H1 (cell line): ENCODE results near the gene ZNF565. TPM values are rescaled to one million over a fixed set of nuclear protein-coding genes. Genes with fewer than 3 reads are reported as not detected.

ENCODE experiments used
- CTCF ChIA-PET: fragments of 300-600 bp; sonication (Branson Sonifier 250); formaldehyde crosslinking; loops from one replicate; lab custom pipeline; 2021; ENCODE audit not compliant: partially characterized antibody; lab: Charles Lee
- POLR2A ChIA-PET: fragments of 300-600 bp; sonication (Branson Sonifier 250); formaldehyde crosslinking; loops from one replicate; lab custom pipeline; 2021; ENCODE audit warnings: inconsistent platforms; ENCODE audit not compliant: partially characterized antibody; lab: Charles Lee
- DNase-seq, 2 experiments: peaks; one replicate each; pipeline versions ENCODE4 v3.0.0 to v3.0.0-alpha.2; 2010 to 2022; ENCODE audit warnings: low spot score in 2 of 2, low read depth in 1 of 2, mixed read lengths in 1 of 2
- FAIRE-seq: peaks from 2 replicates; lab custom pipeline; 2011; peaks lifted over from hg19 to GRCh38; lab: Jason Lieb, UNC
- H2AFZ ChIP-seq: 2 replicates; pipeline ENCODE4 v1.8.1; 2012; ENCODE audit warnings: low read length, inconsistent platforms
- H2AK5ac ChIP-seq: 2 replicates; pipeline ENCODE4 v1.6.1; 2013; ENCODE audit warnings: low read depth, low read length
- H2BK120ac ChIP-seq: replicated peaks from 2 replicates; pipeline ENCODE3; 2013; ENCODE audit warnings: low read depth, low read length, inconsistent platforms
- H2BK12ac ChIP-seq: 2 replicates; pipeline ENCODE4 v1.6.1; 2013; ENCODE audit warnings: low read depth, low read length
- H2BK15ac ChIP-seq: 2 replicates; pipeline ENCODE4 v1.6.1; 2013; ENCODE audit warnings: low read length
- H2BK20ac ChIP-seq: 2 replicates; pipeline ENCODE4 v1.6.1; 2013; ENCODE audit warnings: low read length
- H2BK5ac ChIP-seq: 2 replicates; pipeline ENCODE4 v1.6.1; 2013; ENCODE audit warnings: low read depth, low read length
- H3K14ac ChIP-seq: 2 replicates; pipeline ENCODE4 v1.6.1; 2013; ENCODE audit warnings: inconsistent platforms; ENCODE audit not compliant: insufficient read length
- H3K18ac ChIP-seq: 2 replicates; pipeline ENCODE4 v1.6.1; 2013; ENCODE audit warnings: low read length; ENCODE audit errors: extremely low read depth
- H3K23ac ChIP-seq: 2 replicates; pipeline ENCODE4 v1.6.1; 2013; ENCODE audit warnings: inconsistent platforms; ENCODE audit not compliant: insufficient read length
- H3K23me2 ChIP-seq: 2 replicates; pipeline ENCODE4 v1.6.1; 2013; ENCODE audit warnings: low read depth, low read length
- H3K27ac ChIP-seq: 2 replicates; pipeline ENCODE4 v1.6.1; 2011; ENCODE audit warnings: low read depth, low read length, inconsistent platforms
- H3K27me3 ChIP-seq, 4 experiments: replicated peaks in 1 of 4; 1 replicate in 1 of 4; 2 replicates in 3 of 4; pipeline versions ENCODE4 v1.6.1 to v1.8.1; 2011 to 2013; ENCODE audit warnings: low read length in 3 of 4, mild to moderate bottlenecking in 3 of 4, inconsistent platforms in 2 of 4, mixed read lengths in 2 of 4, moderate library complexity in 1 of 4; ENCODE audit not compliant: control insufficient read depth in 3 of 4, insufficient read depth in 3 of 4; ENCODE audit errors: extremely low read depth in 1 of 4
- H3K36me3 ChIP-seq, 4 experiments: 2 replicates each; pipeline versions ENCODE4 v1.6.1 to v1.8.1; 2011 to 2013; ENCODE audit warnings: mild to moderate bottlenecking in 4 of 4, low read length in 3 of 4, moderate library complexity in 2 of 4, control low read depth in 1 of 4, inconsistent platforms in 1 of 4; ENCODE audit not compliant: insufficient read depth in 4 of 4, control insufficient read depth in 2 of 4
- H3K4ac ChIP-seq: replicated peaks from 2 replicates; pipeline ENCODE3; 2013; ENCODE audit warnings: low read length, low read depth, mixed read lengths, inconsistent platforms; ENCODE audit not compliant: insufficient read length
- H3K4me1 ChIP-seq, 4 experiments: replicated peaks in 1 of 4; 1 replicate in 1 of 4; 2 replicates in 3 of 4; pipeline versions ENCODE4 v1.6.1 to v1.8.1; 2011 to 2013; ENCODE audit warnings: low read length in 3 of 4, inconsistent platforms in 2 of 4, mixed read lengths in 1 of 4; ENCODE audit not compliant: insufficient read depth in 4 of 4, control insufficient read depth in 3 of 4
- H3K4me2 ChIP-seq, 2 experiments: 2 replicates each; pipeline versions ENCODE4 v1.6.1 to v1.8.1; 2011 to 2013; ENCODE audit warnings: low read depth in 2 of 2, low read length in 2 of 2, control low read depth in 1 of 2, inconsistent platforms in 1 of 2, mild to moderate bottlenecking in 1 of 2; ENCODE audit not compliant: insufficient read depth in 1 of 2
- H3K4me3 ChIP-seq, 4 experiments: fragments of 200-600, 300-600 bp in 1 of 4; sonication (generic), shearing (Covaris generic), sonication (Bioruptor Twin) in 1 of 4; 2 replicates each; pipeline versions ENCODE4 v1.5.1 to v1.8.1; 2011 to 2016; ENCODE audit warnings: low read length in 4 of 4, low read depth in 3 of 4, control low read depth in 2 of 4, inconsistent platforms in 2 of 4, mild to moderate bottlenecking in 2 of 4, mixed read lengths in 1 of 4, moderate library complexity in 1 of 4; ENCODE audit not compliant: insufficient read depth in 2 of 4; ENCODE audit errors: extremely low read depth in 1 of 4
- H3K56ac ChIP-seq: replicated peaks from 2 replicates; pipeline ENCODE3; 2013; ENCODE audit warnings: low read depth, mild to moderate bottlenecking, mixed read lengths, low read length, inconsistent platforms; ENCODE audit not compliant: insufficient read length
- H3K79me1 ChIP-seq: 2 replicates; pipeline ENCODE4 v1.6.1; 2013; ENCODE audit warnings: low read depth, low read length, control low read depth
- H3K79me2 ChIP-seq, 2 experiments: 2 replicates each; pipeline versions ENCODE4 v1.6.1 to v1.8.1; 2012 to 2013; ENCODE audit warnings: low read length in 2 of 2, mild to moderate bottlenecking in 2 of 2, inconsistent platforms in 1 of 2; ENCODE audit not compliant: insufficient read depth in 2 of 2, control insufficient read depth in 1 of 2
- H3K9ac ChIP-seq, 4 experiments: replicated peaks in 1 of 4; 1 replicate in 1 of 4; 2 replicates in 3 of 4; pipeline versions ENCODE4 v1.6.1 to v1.8.1; 2011 to 2013; ENCODE audit warnings: low read depth in 3 of 4, low read length in 3 of 4, control low read depth in 2 of 4, mild to moderate bottlenecking in 2 of 4, moderate library complexity in 2 of 4, inconsistent platforms in 1 of 4; ENCODE audit errors: extremely low read depth in 1 of 4
- H3K9me3 ChIP-seq, 2 experiments: 2 replicates each; pipeline versions ENCODE4 v1.6.1 to v1.8.1; 2012 to 2013; ENCODE audit warnings: mild to moderate bottlenecking in 2 of 2, moderate library complexity in 2 of 2, control low read depth in 1 of 2, inconsistent platforms in 1 of 2, low read depth in 1 of 2, low read length in 1 of 2, mixed read lengths in 1 of 2; ENCODE audit not compliant: insufficient read depth in 2 of 2
- H4K20me1 ChIP-seq, 2 experiments: replicated peaks in 1 of 2; 2 replicates each; pipeline versions ENCODE3 to v1.8.1; 2011 to 2013; ENCODE audit warnings: inconsistent platforms in 2 of 2, low read length in 2 of 2, mild to moderate bottlenecking in 1 of 2; ENCODE audit not compliant: insufficient read depth in 2 of 2, control insufficient read depth in 1 of 2
- H4K5ac ChIP-seq: 2 replicates; pipeline ENCODE4 v1.6.1; 2013; ENCODE audit warnings: low read length, low read depth, mixed read lengths, inconsistent platforms; ENCODE audit not compliant: insufficient read length
- H4K8ac ChIP-seq: 2 replicates; pipeline ENCODE4 v1.8.0; 2013; ENCODE audit warnings: mild to moderate bottlenecking, moderate library complexity, low read length, inconsistent platforms; ENCODE audit not compliant: insufficient read depth; ENCODE audit errors: extremely low read depth
- H4K91ac ChIP-seq: replicated peaks from 2 replicates; pipeline ENCODE3; 2013; ENCODE audit warnings: low read length, mixed read lengths, inconsistent platforms; ENCODE audit not compliant: insufficient read length
- ASH2L ChIP-seq: fragments of 200-600, 300-600 bp; sonication (generic); IDR thresholded peaks from one replicate; pipeline ENCODE4 v1.7.1; 2017; ENCODE audit warnings: low read length
- BACH1 ChIP-seq: IDR thresholded peaks from 2 replicates; pipeline ENCODE4 v1.6.1; 2012; ENCODE audit warnings: low read length, improper control_type of control experiment
- E2F6 ChIP-seq: IDR thresholded peaks from 2 replicates; pipeline ENCODE4 v1.6.1; 2012; ENCODE audit warnings: inconsistent platforms
- GABPA ChIP-seq: IDR thresholded peaks from 2 replicates; pipeline ENCODE4 v1.6.1; 2011; ENCODE audit warnings: mild to moderate bottlenecking, low read length, moderate library complexity, borderline replicate concordance; ENCODE audit not compliant: insufficient read depth
- JUN ChIP-seq: IDR thresholded peaks from 2 replicates; pipeline ENCODE4 v1.6.1; 2011; ENCODE audit warnings: low read depth, mild to moderate bottlenecking, improper control_type of control experiment, low read length
- JUND ChIP-seq: IDR thresholded peaks from 2 replicates; pipeline ENCODE4 v1.6.1; 2011; ENCODE audit warnings: mild to moderate bottlenecking, improper control_type of control experiment, low read length
- PHF8 ChIP-seq: fragments of 200-600 bp; sonication (generic); conservative IDR thresholded peaks from 2 replicates; pipeline ENCODE4 v1.7.1; 2012; ENCODE audit warnings: low read depth, mild to moderate bottlenecking, inconsistent platforms, low read length, moderate library complexity
- POLR2A ChIP-seq, 2 experiments: IDR thresholded peaks; 1 replicate in 1 of 2; 2 replicates in 1 of 2; pipeline ENCODE4 v1.6.1; 2011; ENCODE audit warnings: low read depth in 2 of 2, low read length in 2 of 2, mild to moderate bottlenecking in 2 of 2; ENCODE audit errors: control extremely low read depth in 1 of 2
- POLR2AphosphoS5 ChIP-seq: IDR thresholded peaks from 2 replicates; pipeline ENCODE4 v1.6.1; 2011; ENCODE audit warnings: low read depth, low read length
- RAD21 ChIP-seq, 2 experiments: IDR thresholded peaks in 1 of 2; conservative IDR thresholded peaks in 1 of 2; 2 replicates each; pipeline ENCODE4 v1.6.1; 2011; ENCODE audit warnings: low read depth in 2 of 2, low read length in 2 of 2, improper control_type of control experiment in 1 of 2, inconsistent platforms in 1 of 2, mild to moderate bottlenecking in 1 of 2, moderate library complexity in 1 of 2
- RXRA ChIP-seq: IDR thresholded peaks from 2 replicates; pipeline ENCODE4 v1.6.1; 2011; ENCODE audit warnings: low read depth, mild to moderate bottlenecking, low read length, moderate library complexity; ENCODE audit not compliant: insufficient read depth
- SAP30 ChIP-seq: fragments of 300-600 bp; sonication (generic); IDR thresholded peaks from 2 replicates; pipeline ENCODE4 v1.7.1; 2012; ENCODE audit warnings: low read length, moderate library complexity, mild to moderate bottlenecking, inconsistent platforms; ENCODE audit not compliant: insufficient read depth, insufficient replicate concordance
- SIRT6 ChIP-seq: IDR thresholded peaks from one replicate; pipeline ENCODE4 v1.7.1; 2012; ENCODE audit warnings: low read length, inconsistent platforms
- TCF12 ChIP-seq: IDR thresholded peaks from 2 replicates; pipeline ENCODE4 v1.6.1; 2011; ENCODE audit warnings: low read depth, mild to moderate bottlenecking, low read length
- WGBS, 2 experiments: shearing (Covaris generic) in 1 of 2; methylation state at CpG; one replicate each; pipeline versions ENCODE4 v1.1.6 to v1.1.7; 2013 to 2015; ENCODE audit warnings: low lambda C conversion rate in 2 of 2, mixed read lengths in 2 of 2, inconsistent platforms in 1 of 2, low coverage in 1 of 2, missing lambda C conversion rate in 1 of 2; ENCODE audit not compliant: insufficient replicate concordance in 2 of 2, insufficient coverage in 1 of 2, insufficient read length in 1 of 2; ENCODE audit errors: extremely low coverage in 1 of 2, missing lambda C conversion rate in 1 of 2; 5-methylcytosine and 5-hydroxymethylcytosine counted together
- polyA plus RNA-seq, 7 experiments: library from polyadenylated mRNA; depleted of rRNA in 3 of 7; stranded (reverse) in 5 of 7; unstranded in 2 of 7; fragments of >200 nt in 5 of 7; fragments of 200-250 nt in 2 of 7; gene quantifications; 1 replicate in 5 of 7; 2 replicates in 1 of 7; 4 replicates in 1 of 7; pipeline versions ENCODE4 v1.2.1 to v1.2.3, GENCODE V29; 2011 to 2013; ENCODE audit warnings: missing spikeins in 2 of 7, mixed read lengths in 2 of 7
- total RNA-seq: library from RNA; stranded (reverse); fragmentation: NEBNext Ultra II Directional; extraction: Animal tissue kit (Norgen Biotek cat#: 25700); gene quantifications from 2 replicates; pipeline ENCODE4 v1.2.1, GENCODE V29; 2021

The ZNF565 gene
- total and polyA plus RNA-seq, 2 of the 8 experiments (the other 6 are each of a cell fraction or from before 2014, with no cell fraction given): 0.89 to 3.1 TPM

GRCh38 chr19:36212895-36213294 lies 1.6 kb downstream of the ZNF565 start:
- ChIA-PET CTCF (interaction anchor here (0.6 kb wide), 1 partner anchor 17 kb away, joined by 5 read pairs; no protein-coding TSS in a partner anchor), POLR2A (interaction anchor here (0.6 to 0.7 kb wide), 2 partner anchors 85 to 254 kb away, joined by 3 read pairs; no protein-coding TSS in a partner anchor)
- Histone ChIP-seq H4K8ac (no peak overlapping the region), H2AFZ (no peak overlapping the region), H3K14ac (no peak overlapping the region), H2BK12ac (no peak overlapping the region), H3K23me2 (peaks cover 7% of the 10 kb centered on the region), H3K56ac (no peak overlapping the region), H3K23ac (no peak overlapping the region), H2BK120ac (no peak overlapping the region), H3K27ac (no peak overlapping the region), H3K18ac (no peak overlapping the region), H2AK5ac (no peak overlapping the region), H2BK5ac (no peak overlapping the region), H3K4me3 (no peak overlapping the region), H3K27me3 (no peaks in the 10 kb centered on the region), H3K79me2 (peaks cover 18 to 36% of the 10 kb centered on the region in 2 experiments), H2BK20ac (no peak overlapping the region), H3K4ac (no peak overlapping the region), H3K4me2 (no peak overlapping the region; a peak in 1 of 4 replicates), H3K79me1 (peaks cover 8% of the 10 kb centered on the region), H4K5ac (no peak overlapping the region), H3K4me1 (peaks cover 0 to 6% (median 2%) of the 10 kb centered on the region in 4 experiments; a peak in 5 of 7 replicates), H3K9ac (no peak overlapping the region), H3K36me3 (no peaks in the 10 kb centered on the region; a peak in 2 of 8 replicates), H4K20me1 (no peaks in the 10 kb centered on the region), H3K9me3 (no peaks in the 10 kb centered on the region), H2BK15ac (no peak overlapping the region), H4K91ac (no peak overlapping the region)
- FAIRE-seq (no peak), DNase-seq (no peak)
- 84% methylated on average over 2 of the region's 2 CpGs; no CpG with 5 or more reads in 1 of the 2 experiments for WGBS, 2 experiments
- no peak for TF ChIP-seq E2F6
- TF ChIP-seq BACH1: no peak
- no peak for TF ChIP-seq SIRT6
- no peak for TF ChIP-seq POLR2A (IDR thresholded peaks at IDR 0.05; ENCODE audit: control extremely low read depth in 1 of 2, low read depth in 2 of 2, low read length in 2 of 2)
- no peak for TF ChIP-seq RAD21 (IDR thresholded peaks at IDR 0.05 in 1 of 2, conservative IDR thresholded peaks at IDR 0.05 in 1 of 2; ENCODE audit: low read depth in 2 of 2, low read length in 2 of 2)
- TF ChIP-seq RXRA: no peak
- no peak for TF ChIP-seq JUND
- no peak for TF ChIP-seq JUN
- TF ChIP-seq PHF8: no peak
- TF ChIP-seq ASH2L: no peak
- TF ChIP-seq TCF12: no peak
- TF ChIP-seq GABPA: no peak
- TF ChIP-seq POLR2AphosphoS5: no peak
- no peak for TF ChIP-seq SAP30
